Naive thymus-derived CD4-positive, alpha-beta T cell (primary cell): ENCODE measurements around the gene TATDN2. TPM values are rescaled to one million over a fixed set of nuclear protein-coding genes. Genes with fewer than 3 reads are reported as not detected.

Source experiments
- ATAC-seq: fragments of 150-1000 bp; cut with Tn5 transposase; 2 replicates; pipeline ENCODE4 v1.10.0; 2021; ENCODE audit warnings: mild to moderate bottlenecking, moderate library complexity
- CTCF ChIA-PET: fragments of 350-600 bp; sonication (Branson Sonifier 250); formaldehyde crosslinking; loops from one replicate; lab custom pipeline; 2021; ENCODE audit warnings: antibody characterized with exemption; lab: Charles Lee
- POLR2A ChIA-PET: fragments of 350-600 bp; sonication (Branson Sonifier 250); formaldehyde crosslinking; loops from one replicate; lab custom pipeline; 2021; ENCODE audit warnings: antibody characterized with exemption, inconsistent platforms; lab: Charles Lee
- DNase-seq, 9 donors: peaks; one replicate each; pipeline versions ENCODE4 v3.0.0 to v3.0.0-alpha.2; 2020 to 2022; ENCODE audit warnings: mixed read lengths in 1 of 9
- H3K27ac ChIP-seq: one replicate; pipeline ENCODE4 v1.7.0; 2013; ENCODE audit warnings: mild to moderate bottlenecking, low read depth, low read length, moderate library complexity
- H3K27me3 ChIP-seq, 2 donors: one replicate each; pipeline ENCODE4 v1.7.0; 2013; ENCODE audit warnings: low read length in 2 of 2, mild to moderate bottlenecking in 2 of 2, moderate library complexity in 2 of 2; ENCODE audit not compliant: control insufficient read depth in 2 of 2, insufficient read depth in 2 of 2
- H3K36me3 ChIP-seq, 3 experiments: 1 replicate in 2 of 3; 2 replicates in 1 of 3; pipeline ENCODE4 v1.7.0; 2013; ENCODE audit warnings: low read length in 3 of 3, mild to moderate bottlenecking in 3 of 3, moderate library complexity in 1 of 3; ENCODE audit not compliant: insufficient read depth in 3 of 3, control insufficient read depth in 2 of 3
- H3K4me1 ChIP-seq, 2 donors: one replicate each; pipeline ENCODE4 v1.7.0; 2013; ENCODE audit warnings: low read length in 2 of 2, mild to moderate bottlenecking in 2 of 2, moderate library complexity in 1 of 2; ENCODE audit not compliant: control insufficient read depth in 2 of 2, insufficient read depth in 2 of 2
- H3K4me3 ChIP-seq: 2 replicates; pipeline ENCODE4 v1.7.0; 2013; ENCODE audit warnings: mild to moderate bottlenecking, low read length
- H3K9me3 ChIP-seq, 3 experiments: 1 replicate in 2 of 3; 2 replicates in 1 of 3; pipeline ENCODE4 v1.7.0; 2013; ENCODE audit warnings: low read length in 3 of 3; ENCODE audit not compliant: control insufficient read depth in 2 of 3
- H3K27ac Mint-ChIP-seq, 9 donors: one replicate each; pipeline ENCODE4 v1.8.0; 2020 to 2022; ENCODE audit warnings: mixed read lengths in 9 of 9, mild to moderate bottlenecking in 8 of 9, moderate library complexity in 5 of 9, inconsistent platforms in 2 of 9
- H3K27me3 Mint-ChIP-seq, 5 donors: one replicate each; pipeline ENCODE4 v1.8.0; 2021 to 2022; ENCODE audit warnings: mixed read lengths in 5 of 5, mild to moderate bottlenecking in 1 of 5
- H3K36me3 Mint-ChIP-seq, 5 donors: one replicate each; pipeline ENCODE4 v1.8.0; 2020 to 2022; ENCODE audit warnings: mixed read lengths in 5 of 5, mild to moderate bottlenecking in 3 of 5, inconsistent platforms in 1 of 5
- H3K4me1 Mint-ChIP-seq, 7 donors: one replicate each; pipeline ENCODE4 v1.8.0; 2020 to 2022; ENCODE audit warnings: mixed read lengths in 7 of 7, mild to moderate bottlenecking in 3 of 7, inconsistent platforms in 1 of 7
- H3K4me3 Mint-ChIP-seq, 10 donors: one replicate each; pipeline ENCODE4 v1.8.0; 2020 to 2022; ENCODE audit warnings: mild to moderate bottlenecking in 10 of 10, mixed read lengths in 10 of 10, moderate library complexity in 6 of 10, inconsistent platforms in 2 of 10
- H3K9me3 Mint-ChIP-seq, 11 donors: one replicate each; pipeline ENCODE4 v1.8.0; 2020 to 2022; ENCODE audit warnings: mixed read lengths in 11 of 11, mild to moderate bottlenecking in 4 of 11, inconsistent platforms in 1 of 11, moderate library complexity in 1 of 11
- intact Hi-C, 2 donors: fragments of 100-400 bp; cut with micrococcal nuclease; formaldehyde crosslinking; loops; one replicate each; pipeline ENCODE4 v1.15.1; 2023
- polyA plus RNA-seq, 2 donors: library from polyadenylated mRNA; unstranded; fragments of 300-500 nt; fragmentation: Illumina TruSeq; gene quantifications; one replicate each; pipeline ENCODE4 v1.2.3, GENCODE V29; 2021
- total RNA-seq, 6 experiments: library from RNA in 5 of 6; stranded (reverse) in 5 of 6; gene quantifications; 1 replicate in 5 of 6; 2 replicates in 1 of 6; pipeline ENCODE4 v1.2.3 and lab custom pipeline; 2021 to 2026

The TATDN2 gene
- total and polyA plus RNA-seq, 7 experiments from 2014 or later = 12.9 to 88.8 (median 68.7) TPM

GRCh38 chr3:10321630-10322351, 73.5 kb downstream of the TATDN2 start:
- peak overlapping the region; percentile 94 for H3K27ac ChIP-seq

DNA sequence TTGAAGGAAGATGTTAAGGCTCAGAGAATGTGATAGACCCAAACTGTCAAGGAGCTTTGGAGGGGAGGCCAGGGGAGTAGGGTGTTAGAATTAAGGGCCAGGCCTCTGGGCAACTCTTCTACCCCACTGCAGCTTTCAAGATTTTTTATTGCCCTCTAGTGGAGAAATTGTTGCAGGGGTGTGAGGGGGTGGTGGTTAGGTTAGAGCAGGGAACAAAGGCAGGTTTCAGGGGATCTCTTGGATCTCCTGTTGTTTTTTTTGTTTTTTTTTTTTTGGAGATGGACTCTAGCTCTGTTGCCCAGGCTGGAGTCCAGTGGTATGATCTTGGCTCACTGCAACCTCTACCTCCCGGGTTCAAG, 74.1 kb downstream of the TATDN2 start:
- peaks cover 0 to 27% (median 9%) of the 10 kb centered on the region in 5 donors for H3K27me3 Mint-ChIP-seq
- intact Hi-C loops = loop anchor here (1.0 to 10.0 kb wide), 4 partner anchors 60 to 968 kb away; partner anchors contain the start of gene CRELD1 (in 1 of the 2)

More at GRCh38 chr3:10321630-10322351, 73.5 kb downstream of the TATDN2 start:
- Mint-ChIP-seq H3K4me1 (peaks cover 5 to 44% (median 30%) of the 10 kb centered on the region in 7 donors), H3K4me3 (peak overlapping the region; percentile 70 to 95 (median 90)), H3K27ac (peak overlapping the region; percentile 84 to 98 (median 93)), H3K27me3 (peaks cover 0 to 23% (median 7%) of the 10 kb centered on the region in 5 donors), H3K9me3 (no peaks in the 10 kb centered on the region), H3K36me3 (peaks cover 0 to 8% (median 0%) of the 10 kb centered on the region in 5 donors)
- no peaks in the 10 kb centered on the region for H3K27me3 ChIP-seq
- POLR2A ChIA-PET = interaction anchor here (0.7 to 3.2 kb wide), 7 partner anchors 58 to 389 kb away, joined by 3 to 21 read pairs (median 6); partner anchors contain the start of genes CRELD1, PRRT3 and TATDN2
- no peak for ATAC-seq
- intact Hi-C loops = loop anchor here (1.0 to 10.0 kb wide), 22 partner anchors 59 to 1358 kb away; partner anchors contain the start of genes BRK1 (in 2 of the 2), BRPF1 (in 2 of the 2), CRELD1 (in 2 of the 2) and FANCD2 (in 2 of the 2)
- no peak for DNase-seq
- H3K4me1 ChIP-seq = peaks cover 12 to 22% of the 10 kb centered on the region in 2 donors
- H3K9me3 ChIP-seq = no peaks in the 10 kb centered on the region
- peaks cover 0 to 25% (median 10%) of the 10 kb centered on the region in 3 experiments for H3K36me3 ChIP-seq
- peak overlapping the region; percentile 96 for H3K4me3 ChIP-seq
- CTCF ChIA-PET = interaction anchor here (1.1 kb wide), 2 partner anchors 339 to 388 kb away, joined by 3 read pairs; partner anchors contain the start of gene CRELD1

DNA sequence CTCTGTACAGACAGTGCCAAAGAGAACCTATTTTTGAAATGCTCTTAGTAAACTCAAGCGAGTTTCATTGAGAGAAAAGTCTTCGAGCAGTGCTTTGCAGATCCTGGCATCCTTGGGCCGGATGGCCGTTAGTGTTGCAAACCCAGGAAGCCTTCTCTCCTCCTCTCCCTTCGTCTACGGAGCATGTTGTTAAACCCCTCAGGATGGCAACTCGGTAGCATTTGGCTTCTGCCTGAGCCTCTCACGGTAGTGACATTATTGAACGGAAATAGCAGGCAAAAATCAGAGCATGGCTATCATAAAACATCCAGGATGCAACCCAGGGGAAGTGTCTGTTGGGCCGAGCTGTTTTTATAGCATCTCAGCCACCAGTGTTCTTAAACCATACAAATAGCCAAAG, 79.3 kb downstream of the TATDN2 start:
- CTCF ChIA-PET = no interaction called here
- no peak for ATAC-seq
- Mint-ChIP-seq H3K27me3 (peaks cover 11 to 52% (median 27%) of the 10 kb centered on the region in 5 donors), H3K4me3 (no peak overlapping the region), H3K27ac (no peak overlapping the region), H3K9me3 (no peaks in the 10 kb centered on the region), H3K4me1 (peaks cover 0 to 3% (median 0%) of the 10 kb centered on the region in 7 donors), H3K36me3 (peaks cover 0 to 5% (median 0%) of the 10 kb centered on the region in 5 donors)
- Histone ChIP-seq H3K36me3 (no peaks in the 10 kb centered on the region), H3K9me3 (no peaks in the 10 kb centered on the region), H3K27ac (no peak overlapping the region), H3K4me3 (no peak overlapping the region), H3K27me3 (no peaks in the 10 kb centered on the region), H3K4me1 (no peaks in the 10 kb centered on the region)
- intact Hi-C loops = loop anchor here in 1 of 2 donors (10.0 kb wide), 1 partner anchor 973 kb away; no protein-coding TSS in a partner anchor
- POLR2A ChIA-PET = no interaction called here
- DNase-seq = no peak

More for the DNA sequence above, 74.1 kb downstream of the TATDN2 start:
- DNase-seq = peak in 3 of 9 donors; percentile 12 to 32 (median 17)
- CTCF ChIA-PET = no interaction called here
- Histone ChIP-seq H3K4me1 (peaks cover 12 to 22% of the 10 kb centered on the region in 2 donors), H3K27me3 (no peaks in the 10 kb centered on the region), H3K4me3 (no peak overlapping the region), H3K9me3 (no peaks in the 10 kb centered on the region), H3K27ac (no peak overlapping the region), H3K36me3 (peaks cover 0 to 20% (median 10%) of the 10 kb centered on the region in 3 experiments)
- ATAC-seq = no peak
- Mint-ChIP-seq H3K36me3 (peaks cover 0 to 8% (median 0%) of the 10 kb centered on the region in 5 donors), H3K4me1 (peaks cover 5 to 40% (median 30%) of the 10 kb centered on the region in 7 donors), H3K27ac (peak overlapping the region in 8 of 9 donors; percentile 0 to 97 (median 86)), H3K9me3 (no peaks in the 10 kb centered on the region), H3K4me3 (peak overlapping the region in 5 of 10 donors; percentile 5 to 85 (median 32))
- POLR2A ChIA-PET = interaction anchor here (0.7 to 3.2 kb wide), 3 partner anchors 115 to 390 kb away, joined by 3 to 21 read pairs (median 6); partner anchors contain the start of gene CRELD1

DNA sequence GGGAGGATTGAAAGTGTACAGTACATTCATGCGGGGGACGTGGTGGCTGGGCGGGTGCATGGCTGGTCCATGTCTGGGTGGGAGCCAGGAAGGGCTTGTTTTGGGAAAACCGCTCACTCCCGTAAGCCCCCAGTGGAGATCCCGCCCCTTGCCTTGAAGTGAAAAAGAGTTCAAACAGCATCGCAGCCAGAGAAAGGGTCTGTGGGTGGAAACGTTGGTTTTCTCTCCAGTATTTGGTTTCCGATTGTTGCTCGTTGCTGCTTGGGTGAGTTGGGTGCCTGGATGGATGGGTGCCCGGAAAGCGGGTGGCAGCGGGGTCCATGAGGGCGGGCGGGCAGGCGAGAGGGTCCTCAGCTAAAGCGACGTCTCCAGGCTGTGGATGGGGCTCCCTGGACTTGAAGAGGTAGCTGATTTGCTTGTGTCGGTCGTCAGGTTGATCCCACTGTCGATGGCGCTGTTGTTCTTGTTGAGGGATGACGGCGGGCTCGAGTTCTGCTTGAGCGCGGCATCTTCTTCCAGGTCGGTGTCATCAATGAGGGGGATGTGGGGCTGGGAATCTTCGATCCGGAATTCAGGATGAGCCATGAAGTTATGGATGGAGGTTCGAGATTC, 80.3 kb downstream of the TATDN2 start:
- Histone ChIP-seq H3K9me3 (no peaks in the 10 kb centered on the region), H3K4me1 (no peaks in the 10 kb centered on the region), H3K4me3 (no peak overlapping the region), H3K27me3 (no peaks in the 10 kb centered on the region), H3K27ac (no peak overlapping the region), H3K36me3 (no peaks in the 10 kb centered on the region)
- H3K4me1 Mint-ChIP-seq = peaks cover 0 to 3% (median 0%) of the 10 kb centered on the region in 7 donors
- intact Hi-C loops = loop anchor here in 1 of 2 donors (10.0 kb wide), 1 partner anchor 974 kb away; no protein-coding TSS in a partner anchor
- peaks cover 0 to 5% (median 0%) of the 10 kb centered on the region in 5 donors for H3K36me3 Mint-ChIP-seq
- no peaks in the 10 kb centered on the region for H3K9me3 Mint-ChIP-seq
- H3K4me3 Mint-ChIP-seq = no peak overlapping the region
- no peak for ATAC-seq
- POLR2A ChIA-PET = no interaction called here
- CTCF ChIA-PET = no interaction called here
- DNase-seq = no peak
- no peak overlapping the region for H3K27ac Mint-ChIP-seq
- peaks cover 11 to 52% (median 27%) of the 10 kb centered on the region in 5 donors for H3K27me3 Mint-ChIP-seq

- Histone ChIP-seq H3K27me3 (no peaks in the 10 kb centered on the region), H3K4me1 (no peaks in the 10 kb centered on the region), H3K27ac (no peak overlapping the region), H3K36me3 (no peaks in the 10 kb centered on the region), H3K4me3 (no peak overlapping the region), H3K9me3 (no peaks in the 10 kb centered on the region)
- DNase-seq (no peak), ATAC-seq (no peak)
- Mint-ChIP-seq H3K9me3 (no peaks in the 10 kb centered on the region), H3K36me3 (peaks cover 0 to 5% (median 0%) of the 10 kb centered on the region in 5 donors), H3K27me3 (peaks cover 11 to 48% (median 27%) of the 10 kb centered on the region in 5 donors), H3K4me1 (peaks cover 0 to 3% (median 0%) of the 10 kb centered on the region in 7 donors), H3K4me3 (no peak overlapping the region), H3K27ac (no peak overlapping the region)
- POLR2A ChIA-PET = no interaction called here
- CTCF ChIA-PET = no interaction called here
- intact Hi-C loops = loop anchor here in 1 of 2 donors (10.0 kb wide), 1 partner anchor 975 kb away; no protein-coding TSS in a partner anchor
Measured at GRCh38 chr3:10329495-10330015, 81.3 kb downstream of the TATDN2 start.

DNA sequence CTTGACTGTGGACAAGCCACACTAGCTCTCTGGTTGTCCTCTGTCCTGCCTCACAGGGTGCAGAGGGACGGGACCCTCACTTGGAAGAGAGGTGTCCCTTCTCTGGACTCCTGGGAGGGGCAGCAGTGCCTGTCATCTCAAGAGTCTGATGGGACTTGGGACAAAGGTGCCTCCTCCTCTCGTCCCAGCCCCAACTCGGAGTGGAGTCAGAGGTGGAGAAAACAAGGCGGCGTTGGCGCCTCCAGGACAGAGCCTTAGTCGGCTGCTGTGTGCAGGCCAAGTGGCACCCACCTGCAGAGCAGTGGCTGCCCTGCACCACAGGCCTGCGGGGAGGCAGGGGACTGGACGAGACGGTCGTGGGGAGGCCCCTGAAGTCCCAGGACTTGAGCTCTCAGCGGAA, 82.1 kb downstream of the TATDN2 start:
- CTCF ChIA-PET = no interaction called here
- H3K36me3 ChIP-seq = no peaks in the 10 kb centered on the region
- H3K27ac Mint-ChIP-seq = no peak overlapping the region
- no peaks in the 10 kb centered on the region for H3K9me3 ChIP-seq
- peaks cover 0 to 8% (median 4%) of the 10 kb centered on the region in 7 donors for H3K4me1 Mint-ChIP-seq
- intact Hi-C loops = no loop called here
- no peak overlapping the region for H3K4me3 ChIP-seq
- no peaks in the 10 kb centered on the region for H3K4me1 ChIP-seq
- no peak for DNase-seq
- no peaks in the 10 kb centered on the region for H3K9me3 Mint-ChIP-seq
- POLR2A ChIA-PET = no interaction called here
- no peak overlapping the region for H3K4me3 Mint-ChIP-seq
- peaks cover 0 to 5% (median 0%) of the 10 kb centered on the region in 5 donors for H3K36me3 Mint-ChIP-seq
- peaks cover 11 to 41% (median 27%) of the 10 kb centered on the region in 5 donors for H3K27me3 Mint-ChIP-seq
- ATAC-seq = no peak
- no peak overlapping the region for H3K27ac ChIP-seq
- H3K27me3 ChIP-seq = no peaks in the 10 kb centered on the region
